Cardiac fibroblast (primary cell): ENCODE measurements around the gene UVSSA.
"Not testable (repeated sequence)": the region's sequence is repeated elsewhere in the genome, so short reads cannot be mapped to it uniquely, and the experiment has no call there.

Source experiments
- DNase-seq, 2 donors: peaks; one replicate each; pipeline versions ENCODE4 v3.0.0 to v3.0.0-alpha.2; 2010; ENCODE audit warnings: low read depth in 2 of 2
- H3K4me3 ChIP-seq, 2 donors: replicated peaks in 1 of 2; 1 replicate in 1 of 2; 2 replicates in 1 of 2; pipeline ENCODE4 v1.5.1; 2011; ENCODE audit warnings: low read depth in 2 of 2, low read length in 2 of 2, mild to moderate bottlenecking in 2 of 2, moderate library complexity in 1 of 2
- CTCF ChIP-seq: IDR thresholded peaks from one replicate; pipeline ENCODE4 v1.5.1; 2011; ENCODE audit warnings: low read depth, mild to moderate bottlenecking, low read length, inconsistent platforms

UVSSA gene

GRCh38 chr4:1417522-1418390 is 70.7 kb downstream of the UVSSA start:
- no peak for DNase-seq
- no peak for TF ChIP-seq CTCF
- H3K4me3 ChIP-seq = no peak overlapping the region

- DNase-seq = no peak
- no peak overlapping the region for H3K4me3 ChIP-seq
- TF ChIP-seq CTCF = no peak
Measured at GRCh38 chr4:1418494-1419285, 71.7 kb downstream of the UVSSA start.

GRCh38 chr4:1419708-1420107 is 72.7 kb downstream of the UVSSA start:
- TF ChIP-seq CTCF = no peak
- H3K4me3 ChIP-seq = no peak overlapping the region
- DNase-seq = no peak

GRCh38 chr4:1421657-1422056 is 74.6 kb downstream of the UVSSA start:
- DNase-seq = no peak
- TF ChIP-seq CTCF = no peak
- H3K4me3 ChIP-seq = no peak overlapping the region

GRCh38 chr4:1427010-1427409 is 80.0 kb downstream of the UVSSA start:
- no peak for DNase-seq
- no peak overlapping the region for H3K4me3 ChIP-seq
- no peak for TF ChIP-seq CTCF

- not testable (repeated sequence) for DNase-seq, H3K4me3 ChIP-seq
Measured at GRCh38 chr4:1443688-1444172, 96.7 kb downstream of the UVSSA start.
